Measurements from ENCODE around the gene URGCP.

Gene URGCP, protein sequence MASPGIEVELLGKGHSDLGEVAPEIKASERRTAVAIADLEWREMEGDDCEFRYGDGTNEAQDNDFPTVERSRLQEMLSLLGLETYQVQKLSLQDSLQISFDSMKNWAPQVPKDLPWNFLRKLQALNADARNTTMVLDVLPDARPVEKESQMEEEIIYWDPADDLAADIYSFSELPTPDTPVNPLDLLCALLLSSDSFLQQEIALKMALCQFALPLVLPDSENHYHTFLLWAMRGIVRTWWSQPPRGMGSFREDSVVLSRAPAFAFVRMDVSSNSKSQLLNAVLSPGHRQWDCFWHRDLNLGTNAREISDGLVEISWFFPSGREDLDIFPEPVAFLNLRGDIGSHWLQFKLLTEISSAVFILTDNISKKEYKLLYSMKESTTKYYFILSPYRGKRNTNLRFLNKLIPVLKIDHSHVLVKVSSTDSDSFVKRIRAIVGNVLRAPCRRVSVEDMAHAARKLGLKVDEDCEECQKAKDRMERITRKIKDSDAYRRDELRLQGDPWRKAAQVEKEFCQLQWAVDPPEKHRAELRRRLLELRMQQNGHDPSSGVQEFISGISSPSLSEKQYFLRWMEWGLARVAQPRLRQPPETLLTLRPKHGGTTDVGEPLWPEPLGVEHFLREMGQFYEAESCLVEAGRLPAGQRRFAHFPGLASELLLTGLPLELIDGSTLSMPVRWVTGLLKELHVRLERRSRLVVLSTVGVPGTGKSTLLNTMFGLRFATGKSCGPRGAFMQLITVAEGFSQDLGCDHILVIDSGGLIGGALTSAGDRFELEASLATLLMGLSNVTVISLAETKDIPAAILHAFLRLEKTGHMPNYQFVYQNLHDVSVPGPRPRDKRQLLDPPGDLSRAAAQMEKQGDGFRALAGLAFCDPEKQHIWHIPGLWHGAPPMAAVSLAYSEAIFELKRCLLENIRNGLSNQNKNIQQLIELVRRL

DNA sequence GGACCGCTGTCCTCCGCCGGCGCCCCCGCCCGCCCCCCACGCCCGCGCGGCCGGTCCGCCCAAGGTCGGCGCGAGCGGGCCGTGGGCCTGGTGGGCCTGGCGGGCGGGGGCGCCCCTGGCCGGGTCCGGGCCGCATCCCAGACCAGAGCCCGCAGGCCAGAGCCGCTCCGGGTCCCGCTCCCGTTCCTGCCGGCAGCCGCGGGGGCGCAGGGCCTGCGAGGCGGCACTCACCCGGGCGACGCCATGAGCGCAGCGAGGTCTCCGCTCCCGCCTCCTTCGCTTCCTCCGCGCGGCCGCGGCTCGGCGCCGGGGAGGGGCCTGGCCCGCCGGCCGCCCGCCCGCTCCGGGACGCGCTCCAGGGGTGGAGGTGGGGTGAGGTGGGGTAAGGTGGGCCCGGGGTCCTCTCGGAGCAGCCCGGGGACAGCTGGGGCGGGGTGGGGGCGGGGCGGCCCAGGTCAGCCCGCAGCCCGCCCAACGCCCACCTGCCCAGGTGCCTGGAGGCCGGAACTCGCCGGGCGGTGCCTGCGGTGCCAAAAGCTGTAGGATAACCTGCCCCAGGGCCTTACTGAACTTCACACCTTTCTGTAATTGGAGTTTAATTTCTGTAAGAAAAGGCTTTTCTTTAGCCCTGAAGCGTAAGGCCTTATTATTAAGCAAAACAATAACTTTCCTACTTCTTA, at the start of gene URGCP:
Gene URGCP (minus strand): TSS at position 266 of the 680 bp plus-strand sequence. CDS start 21 bp downstream, at position 245.
- DNase-seq (ENCODE audit: low read depth), result no peak

- DNase-seq (ENCODE audit: low read depth), result no peak
Observed at GRCh38 chr7:43956027-43956426, 49.6 kb upstream of the URGCP start.

DNA sequence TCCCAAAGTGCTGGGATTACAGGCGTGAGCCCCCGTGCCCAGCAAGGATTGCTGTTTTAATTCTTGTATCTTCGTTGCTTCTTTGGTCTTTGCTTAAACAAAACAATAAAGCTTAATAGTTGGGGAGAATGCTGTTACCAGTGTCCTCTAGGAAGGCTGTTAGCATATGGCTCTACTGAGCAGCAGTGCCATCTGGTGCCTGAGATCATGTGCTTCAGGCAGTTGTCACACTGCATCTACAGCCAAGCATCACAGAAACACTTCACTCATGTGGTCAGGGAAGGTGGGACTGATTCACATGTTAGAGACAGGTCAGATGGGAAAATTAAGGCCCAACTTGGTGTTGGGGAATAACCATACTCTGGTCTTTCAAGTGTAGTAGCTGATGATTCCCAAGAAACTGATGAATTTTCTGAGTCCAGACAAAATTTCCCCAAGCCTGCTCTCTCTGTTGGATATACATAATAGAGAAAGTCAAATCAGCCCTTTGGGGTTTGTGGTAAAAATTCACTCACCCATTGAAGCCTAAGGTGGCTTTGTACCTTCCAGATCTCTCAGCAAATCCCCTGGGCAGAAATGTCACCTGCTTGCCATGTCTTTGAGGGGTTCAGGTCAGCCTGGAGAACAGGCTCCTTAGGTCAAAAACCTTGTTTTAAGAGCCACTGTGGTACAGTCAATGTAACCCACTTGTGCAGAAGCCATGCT, 48.3 kb upstream of the URGCP start:
- peak; percentile 37 for DNase-seq (ENCODE audit: low read depth)

DNA sequence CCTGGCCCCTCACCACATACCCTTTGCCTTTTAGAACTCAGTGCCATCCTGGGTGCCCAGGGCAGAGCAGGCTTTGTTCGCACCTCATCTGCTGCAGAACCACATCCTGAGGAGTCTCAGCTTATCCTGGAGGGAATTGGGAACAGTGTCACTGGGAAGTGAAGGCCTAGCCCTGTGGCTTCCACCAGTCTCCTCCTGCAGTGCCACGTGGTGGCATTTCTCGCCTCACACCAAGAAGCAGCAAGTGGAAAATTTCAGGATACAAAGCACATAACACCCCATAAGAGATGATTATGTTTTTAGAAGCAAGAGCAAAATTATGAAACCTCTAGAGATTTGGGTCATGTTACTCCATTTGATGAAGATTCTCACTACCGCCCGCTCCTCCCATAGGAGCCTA, 46.7 kb upstream of the URGCP start:
- DNase-seq (ENCODE audit: low read depth), result no peak

GRCh38 chr7:43952028-43952427, 45.6 kb upstream of the URGCP start:
- DNase-seq (ENCODE audit: low read depth), result no peak

- DNase-seq (ENCODE audit: low read depth), result no peak
Observed at GRCh38 chr7:43944286-43944685, 37.9 kb upstream of the URGCP start.

GRCh38 chr7:43943417-43944187, 37.2 kb upstream of the URGCP start:
- no peak for DNase-seq (ENCODE audit: low read depth)

- no peak for DNase-seq (ENCODE audit: low read depth)
Observed at GRCh38 chr7:43942997-43943396, 36.6 kb upstream of the URGCP start.

DNA sequence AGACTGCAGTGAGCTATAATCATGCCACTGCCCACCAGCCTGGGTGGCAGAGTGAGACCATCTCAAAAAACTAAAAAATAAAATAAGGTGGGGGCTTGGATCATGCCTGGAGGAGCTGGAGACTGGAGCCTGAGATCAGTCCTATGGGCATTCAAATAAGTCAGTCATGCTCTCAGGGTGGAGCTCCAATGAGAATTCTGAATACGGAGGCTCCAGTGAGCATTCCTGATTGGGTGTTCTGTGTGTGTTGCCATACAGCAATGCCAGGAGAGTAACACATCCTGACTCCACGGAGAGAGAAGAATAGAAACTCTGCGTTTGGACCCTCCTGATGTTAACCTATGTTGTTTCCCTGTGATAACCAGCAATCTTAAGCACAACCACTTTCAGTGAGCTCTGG, 35.9 kb upstream of the URGCP start:
- DNase-seq (ENCODE audit: low read depth), result no peak

DNA sequence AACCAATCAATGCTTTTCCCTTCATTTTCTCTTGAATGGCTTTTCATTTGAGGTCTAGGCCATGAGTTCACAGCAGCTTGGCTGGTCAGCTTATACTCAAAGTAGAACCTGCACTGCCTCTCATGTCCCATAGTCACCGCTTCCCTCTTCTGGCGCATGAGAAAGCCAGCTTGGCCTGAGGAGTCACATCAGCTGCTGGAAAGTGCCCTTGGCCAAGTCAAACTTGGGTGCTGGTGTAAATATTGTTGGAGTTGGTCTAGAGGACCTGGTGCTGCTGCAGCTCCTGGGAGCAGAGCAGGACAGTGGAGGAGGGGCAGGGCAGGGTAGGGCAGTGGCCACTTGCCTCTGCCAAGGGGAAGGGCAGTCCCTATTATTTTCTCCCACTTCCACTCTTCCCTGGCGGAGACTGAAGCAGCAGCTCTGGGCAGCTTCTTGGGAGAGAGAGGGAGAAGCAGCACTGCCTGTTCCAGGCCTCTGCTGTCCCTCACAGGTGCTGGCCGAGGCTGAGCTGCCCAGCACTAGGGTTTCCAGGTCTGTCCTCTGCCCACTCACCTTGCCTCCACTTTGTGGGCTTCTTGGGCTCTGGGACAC, 32.6 kb upstream of the URGCP start:
- DNase-seq (ENCODE audit: low read depth), result no peak

DNA sequence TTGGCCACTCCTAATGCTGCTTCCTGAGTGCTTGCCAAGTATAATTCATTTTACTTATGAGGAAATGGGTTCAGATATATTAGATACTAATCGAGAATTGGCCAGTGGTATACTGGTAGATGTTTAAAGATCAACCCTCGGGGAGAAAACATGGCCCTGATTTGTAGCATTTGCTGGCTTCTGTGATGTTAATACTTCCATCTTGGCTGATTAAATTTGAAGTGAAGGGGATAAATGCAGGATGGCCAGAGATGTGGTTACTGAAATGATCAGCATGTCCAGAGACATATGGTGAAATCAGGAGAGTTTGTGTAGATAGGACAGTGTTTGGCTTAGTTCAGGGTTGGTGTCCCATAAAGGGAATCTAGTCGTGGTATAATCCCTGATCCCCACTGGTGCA, 31.0 kb upstream of the URGCP start:
- DNase-seq (ENCODE audit: low read depth), result no peak

DNA sequence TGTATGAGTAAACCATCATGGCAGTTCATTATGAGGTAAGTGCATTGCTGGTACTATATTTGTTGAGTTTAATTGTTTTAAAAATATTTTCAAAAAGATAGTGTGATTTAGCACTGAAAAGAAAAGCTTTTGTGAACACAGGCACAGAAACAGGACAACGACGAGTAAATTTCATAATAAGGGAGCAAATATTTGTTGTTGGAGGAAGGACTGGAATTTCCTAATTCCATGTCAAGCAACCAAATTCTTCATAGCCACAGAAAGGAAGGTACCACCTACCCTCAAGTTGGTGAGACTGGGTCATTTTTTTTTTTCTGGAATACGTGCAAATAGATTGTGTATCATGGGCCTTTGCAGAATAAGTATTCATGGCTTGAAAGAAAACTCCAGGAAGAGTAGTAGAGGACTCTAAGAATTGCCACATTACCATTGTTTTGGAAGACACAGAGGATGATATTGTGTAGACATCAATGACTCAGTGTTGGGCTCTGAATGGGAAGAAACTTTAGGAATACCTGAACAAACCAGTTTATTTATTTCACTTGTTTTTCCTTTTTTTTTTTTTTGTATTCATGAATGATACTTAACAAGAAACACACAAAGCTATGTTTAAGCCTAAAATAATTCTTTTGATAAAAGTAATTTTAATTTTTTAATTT, 27.6 kb upstream of the URGCP start:
- no peak for DNase-seq (ENCODE audit: low read depth)

- no peak for DNase-seq (ENCODE audit: low read depth)
Observed at GRCh38 chr7:43931346-43931745, 24.9 kb upstream of the URGCP start.

DNA sequence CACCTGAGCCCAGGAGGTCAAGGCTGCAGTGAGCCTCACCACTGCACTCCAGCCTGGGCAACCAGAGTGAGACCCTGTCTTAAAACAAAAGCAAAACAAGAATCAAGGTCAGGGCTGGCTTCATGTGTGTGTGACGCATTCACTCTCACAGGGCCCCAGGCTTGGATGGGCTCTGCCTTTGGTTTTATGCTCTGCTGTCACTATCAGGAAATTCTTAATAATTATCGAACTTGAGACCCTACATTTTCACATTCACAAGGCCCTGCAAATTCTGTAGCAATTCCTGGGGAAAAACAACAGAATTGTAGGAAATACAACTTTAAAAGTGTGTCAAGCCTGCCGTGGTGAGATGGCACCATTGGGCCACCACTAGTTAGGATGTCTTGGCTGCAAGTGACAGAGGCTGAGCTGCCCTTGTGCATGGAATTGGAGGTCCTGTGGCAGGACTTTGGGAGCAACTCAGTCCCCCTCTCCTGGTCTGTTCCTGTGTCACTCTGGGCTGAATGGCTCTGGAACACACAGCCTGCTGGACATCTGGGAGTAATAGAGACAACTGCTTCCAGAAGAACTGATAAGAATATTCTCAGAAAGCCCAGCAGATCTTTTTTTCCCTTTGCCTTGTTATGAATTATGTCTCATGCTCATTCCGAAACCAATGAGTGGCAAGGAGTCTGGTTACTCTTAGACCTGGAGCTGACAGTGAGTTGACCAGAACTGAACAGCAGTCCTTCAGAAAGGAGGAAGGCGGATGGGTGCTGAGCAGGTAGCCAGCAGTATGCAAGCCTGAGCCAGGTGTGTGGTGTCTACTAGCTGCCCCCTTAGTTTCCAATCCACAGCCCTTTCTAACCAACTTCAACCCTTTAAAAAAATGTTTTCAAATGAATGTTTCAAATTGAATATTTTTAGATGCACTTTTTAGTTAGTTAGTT, 23.4 kb upstream of the URGCP start:
- no peak for DNase-seq (ENCODE audit: low read depth)

GRCh38 chr7:43927810-43928209, 21.4 kb upstream of the URGCP start:
- DNase-seq (ENCODE audit: low read depth), result no peak

DNA sequence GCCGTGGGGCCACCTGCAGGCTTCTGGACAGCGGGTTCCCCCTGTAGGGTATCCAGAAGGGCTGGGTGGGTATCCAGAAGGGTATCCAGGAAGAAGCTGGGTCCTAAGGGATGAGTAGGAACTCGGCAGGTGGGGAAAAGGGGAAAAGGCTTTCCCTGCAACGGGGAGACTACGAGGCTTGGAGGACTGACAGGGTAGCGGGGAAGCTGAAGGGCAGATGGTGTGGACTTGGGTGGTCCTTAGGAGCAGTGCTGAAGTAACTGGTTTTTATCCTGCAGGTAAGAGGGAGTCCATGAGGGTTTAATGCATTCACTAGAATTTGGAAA, 20.4 kb upstream of the URGCP start:
- no peak for DNase-seq (ENCODE audit: low read depth)

DNA sequence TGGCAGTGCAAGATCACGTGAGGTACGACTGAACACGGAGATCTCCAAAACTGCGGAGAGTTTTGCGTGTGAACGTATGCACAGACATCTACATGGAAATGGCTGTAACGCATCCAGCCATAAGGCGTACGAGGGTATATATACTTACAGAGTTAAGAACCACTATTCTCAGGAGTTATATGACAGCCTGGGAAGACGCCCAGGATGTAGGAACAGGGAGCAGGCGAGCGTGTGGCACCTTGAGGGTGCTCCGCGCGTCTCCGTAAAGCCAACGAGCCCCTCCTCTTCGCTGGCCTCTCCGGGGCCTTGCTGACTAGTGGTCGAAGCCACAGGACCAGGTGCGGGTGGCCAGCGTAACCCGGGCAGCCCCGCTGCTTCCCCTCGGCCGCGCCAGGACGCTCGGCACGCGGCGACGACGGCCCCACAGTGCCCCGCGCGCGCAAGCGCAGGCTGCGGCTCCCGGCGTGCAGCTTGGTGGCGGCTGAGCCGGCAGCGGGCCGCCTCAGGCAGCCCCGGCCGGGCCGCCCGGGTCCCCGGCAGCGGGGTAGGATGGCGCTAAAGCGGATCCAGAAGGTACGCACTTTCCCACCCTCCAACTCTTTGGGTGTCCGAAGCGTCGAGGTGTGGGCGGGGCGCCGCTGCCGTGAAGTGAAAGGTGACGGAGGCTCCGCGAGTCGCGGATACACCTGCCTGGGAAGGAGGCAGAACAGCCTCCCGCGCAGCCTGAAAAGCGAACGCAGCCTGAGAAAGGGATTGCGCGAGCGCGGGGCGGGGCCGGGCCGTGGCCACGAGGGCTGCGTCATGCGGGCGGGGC, 19.8 kb upstream of the URGCP start, which contains the start of gene UBE2D4:
Gene UBE2D4 (plus strand): TSS at position 453 of the 814 bp plus-strand sequence. CDS start 97 bp downstream, at position 550.
- peak; percentile 26 for DNase-seq (ENCODE audit: low read depth)

- no peak for DNase-seq (ENCODE audit: low read depth)
Observed at GRCh38 chr7:43922726-43923125, 16.3 kb upstream of the URGCP start.
